ENCODE data around the gene SLC4A7.
"Not testable (repeated sequence)": the region's sequence is repeated elsewhere in the genome, so short reads cannot be mapped to it uniquely, and the experiment has no call there.

The SLC4A7 gene

DNA sequence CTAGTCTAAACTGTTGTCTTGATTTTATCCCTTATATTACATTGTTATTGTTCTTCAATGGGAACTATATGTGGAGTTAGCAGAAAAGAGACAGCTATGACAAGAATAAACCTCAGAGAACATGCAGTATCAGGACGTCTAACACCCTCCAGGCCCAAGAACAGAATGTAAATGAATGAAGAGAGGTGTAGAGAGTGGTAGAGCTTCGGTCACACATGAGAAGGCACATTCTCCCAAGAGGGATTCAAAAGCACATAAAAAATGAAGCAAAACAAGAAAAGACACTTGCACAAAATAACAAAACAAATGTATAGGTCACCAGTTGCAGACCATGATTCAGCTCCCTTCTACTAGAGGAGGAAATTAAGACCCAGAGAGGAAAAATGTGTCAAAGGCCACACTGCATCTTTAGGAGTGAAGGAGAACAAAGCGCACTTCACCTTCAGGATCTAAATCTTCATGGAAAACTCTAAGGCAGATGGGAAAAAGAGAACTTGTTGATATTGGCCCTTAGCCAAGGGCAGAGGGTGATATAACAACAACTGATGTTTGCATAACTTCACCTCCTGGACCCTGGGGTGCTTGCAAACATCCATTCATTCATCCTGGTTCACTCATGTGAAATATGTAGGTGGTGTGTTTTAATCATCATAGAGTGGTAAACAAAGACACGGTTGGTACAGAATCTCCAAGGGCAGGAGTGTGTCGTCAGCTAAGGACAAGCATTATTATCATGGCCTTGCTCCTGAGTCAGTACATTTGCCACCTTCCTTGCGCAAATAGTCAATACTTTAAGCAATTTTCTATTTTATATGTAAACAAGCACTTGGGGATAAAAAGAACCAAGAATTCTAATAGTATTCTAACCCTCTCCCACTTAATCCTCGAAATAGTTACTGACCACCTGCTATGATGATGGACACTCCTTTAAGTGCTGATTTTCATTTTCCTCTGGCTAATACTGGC lies 123.8 kb downstream of the SLC4A7 start:
- no peak for DNase-seq (ENCODE audit: low read depth in 2 of 2)

DNA sequence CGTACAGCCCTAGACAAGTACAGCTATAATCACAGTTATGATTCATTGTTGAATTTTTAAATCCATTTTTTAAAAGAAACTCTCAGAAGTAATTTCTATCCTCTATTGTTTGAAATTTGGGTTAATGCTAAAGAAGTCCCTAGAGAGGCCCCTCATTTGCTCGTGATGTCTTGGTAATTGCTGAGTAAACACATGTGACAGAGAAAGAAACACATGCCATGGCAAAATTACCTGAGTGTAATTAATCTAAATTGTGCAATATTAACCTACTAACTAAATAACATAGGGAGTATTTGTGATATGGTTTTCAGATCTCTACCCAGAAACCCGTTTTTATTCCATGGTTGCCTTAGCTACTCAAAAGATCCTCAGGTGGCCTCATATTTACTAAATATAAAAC lies 125.8 kb downstream of the SLC4A7 start:
- DNase-seq (ENCODE audit: low read depth in 2 of 2), result no peak

DNA sequence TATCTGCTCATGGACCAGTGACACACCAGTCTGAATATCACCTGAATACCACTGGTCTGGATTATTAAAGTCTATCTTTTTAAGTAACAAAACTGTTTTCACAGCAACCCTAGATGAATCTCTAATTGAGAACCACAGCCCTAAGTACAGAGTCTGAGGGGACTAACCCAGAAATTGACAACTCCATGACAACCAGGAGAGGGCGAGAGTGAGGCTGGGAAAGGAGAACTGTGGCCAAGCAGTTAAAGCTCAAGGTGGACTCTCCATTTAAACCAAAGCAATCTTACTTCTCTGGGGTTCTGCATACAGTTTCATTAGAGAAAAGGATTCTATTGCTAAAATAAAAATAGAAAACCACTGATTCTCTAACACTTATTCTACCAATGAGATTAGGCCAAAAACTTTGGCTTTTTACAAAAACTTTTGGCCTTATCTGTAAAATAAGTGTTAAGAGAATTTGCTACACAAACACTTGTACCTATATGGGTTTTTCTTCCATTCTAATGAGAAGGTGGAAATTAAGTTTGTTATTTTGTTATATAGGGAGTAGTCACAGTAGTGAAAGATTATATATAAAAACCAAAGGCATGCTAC lies 126.4 kb downstream of the SLC4A7 start:
- peak in 1 of 2 experiments; percentile 13 for DNase-seq (ENCODE audit: low read depth in 2 of 2)

DNA sequence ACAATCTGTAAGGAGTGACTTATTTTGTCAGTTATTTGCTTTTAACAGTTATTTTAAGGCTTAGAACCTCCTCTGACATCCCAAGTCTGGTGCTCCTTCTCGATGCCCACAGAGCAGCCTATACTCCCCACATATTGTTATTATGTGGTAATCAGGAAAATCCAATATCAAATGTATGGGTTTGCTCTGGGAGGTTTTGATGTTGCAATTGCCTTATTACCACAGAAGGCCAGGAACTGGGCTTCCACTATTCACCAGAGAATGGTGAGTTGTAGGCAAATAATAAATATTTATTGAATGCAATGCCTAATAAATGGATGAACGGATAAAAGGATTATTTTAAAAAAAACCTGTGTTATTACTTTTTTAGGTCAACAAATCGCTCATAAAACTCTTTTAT lies 127.2 kb downstream of the SLC4A7 start:
- DNase-seq (ENCODE audit: low read depth in 2 of 2), result no peak

DNA sequence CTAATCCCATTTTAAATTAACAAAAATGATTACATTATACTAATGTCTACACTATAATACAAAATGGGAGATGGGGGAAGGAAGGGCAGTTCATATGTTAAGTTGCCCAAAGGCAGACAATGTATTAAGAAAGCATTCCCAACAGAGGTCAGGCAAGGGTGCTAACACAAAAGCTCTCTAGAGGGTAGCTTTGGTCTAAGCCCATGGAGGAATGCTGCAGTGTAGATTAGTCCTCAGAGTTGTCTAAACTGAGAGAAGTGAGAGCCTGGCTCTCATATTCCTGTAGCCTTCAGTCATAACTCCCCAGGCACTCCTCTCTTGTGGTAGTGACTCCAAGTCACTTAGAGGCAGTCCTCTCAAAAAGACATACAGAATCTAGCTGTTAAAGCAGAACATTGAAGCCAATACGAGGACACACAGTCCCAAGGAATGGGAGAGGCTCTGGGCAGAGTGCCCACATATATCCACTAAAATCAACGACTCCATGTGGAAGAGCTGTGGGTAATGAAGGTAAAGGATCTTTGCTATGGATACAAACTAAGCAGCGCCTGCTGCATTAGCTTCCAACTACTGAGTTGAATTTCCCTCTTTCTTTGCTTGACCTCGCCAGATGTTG lies 129.5 kb downstream of the SLC4A7 start:
- no peak for DNase-seq (ENCODE audit: low read depth in 2 of 2)

DNA sequence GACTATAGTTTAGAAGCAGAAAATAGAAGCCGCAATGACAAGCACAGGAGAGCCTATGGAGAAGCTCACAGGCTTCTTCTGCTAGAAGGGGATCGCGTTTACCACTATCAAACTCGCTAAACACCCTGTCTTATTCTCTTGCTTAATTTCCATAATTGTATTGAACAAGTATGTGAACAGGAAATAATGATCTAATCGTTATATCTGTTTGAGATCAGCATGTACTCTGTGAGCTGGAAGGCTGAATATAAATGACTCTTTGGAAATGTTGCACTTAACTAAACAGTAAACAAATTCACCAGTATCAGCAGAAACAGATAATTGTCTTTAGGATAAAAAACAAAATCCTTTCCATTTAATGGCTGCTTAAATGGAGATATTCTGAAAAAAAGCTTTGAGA lies 130.0 kb downstream of the SLC4A7 start:
- no peak for DNase-seq (ENCODE audit: low read depth in 2 of 2)

DNA sequence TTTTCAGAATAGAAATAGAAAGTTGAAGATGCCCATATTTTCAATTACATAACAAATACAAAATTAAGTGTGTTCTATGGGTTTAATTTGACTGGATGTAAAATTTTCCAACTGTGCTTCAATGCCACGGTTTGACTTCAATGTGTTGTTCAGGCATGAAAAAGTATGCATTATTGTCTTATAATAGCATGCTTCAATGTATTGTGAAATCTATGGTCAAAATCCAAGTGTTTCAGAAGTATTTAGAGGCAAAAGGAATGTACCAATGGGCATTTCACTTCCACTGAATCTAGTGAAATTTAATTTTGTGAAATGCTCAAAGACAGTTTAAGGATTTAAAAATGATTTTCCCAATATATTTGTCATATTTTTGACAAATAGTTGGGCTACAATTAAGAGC lies 131.0 kb downstream of the SLC4A7 start:
- DNase-seq (ENCODE audit: low read depth in 2 of 2), result peak; percentile 8 to 11

DNA sequence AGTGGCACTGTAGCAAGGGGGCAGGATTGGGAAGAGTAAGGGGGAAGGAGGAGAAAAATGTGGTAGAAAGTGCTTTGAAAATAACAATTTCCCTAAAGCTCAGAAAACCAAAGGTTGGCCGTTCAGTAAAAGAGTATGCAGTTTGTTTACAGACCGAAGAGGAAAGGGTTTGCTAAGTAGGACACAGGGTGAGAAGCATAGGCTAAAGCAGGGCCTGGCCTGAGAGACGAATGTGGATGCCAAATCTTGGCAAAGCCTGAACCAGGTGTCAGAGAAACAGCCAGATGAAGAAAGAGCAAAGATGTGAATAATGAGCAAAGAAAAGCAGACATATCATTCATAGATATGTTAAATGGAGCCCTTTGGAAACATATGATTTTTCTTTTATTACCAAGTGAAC lies 132.1 kb downstream of the SLC4A7 start:
- DNase-seq (ENCODE audit: low read depth in 2 of 2), result no peak

DNA sequence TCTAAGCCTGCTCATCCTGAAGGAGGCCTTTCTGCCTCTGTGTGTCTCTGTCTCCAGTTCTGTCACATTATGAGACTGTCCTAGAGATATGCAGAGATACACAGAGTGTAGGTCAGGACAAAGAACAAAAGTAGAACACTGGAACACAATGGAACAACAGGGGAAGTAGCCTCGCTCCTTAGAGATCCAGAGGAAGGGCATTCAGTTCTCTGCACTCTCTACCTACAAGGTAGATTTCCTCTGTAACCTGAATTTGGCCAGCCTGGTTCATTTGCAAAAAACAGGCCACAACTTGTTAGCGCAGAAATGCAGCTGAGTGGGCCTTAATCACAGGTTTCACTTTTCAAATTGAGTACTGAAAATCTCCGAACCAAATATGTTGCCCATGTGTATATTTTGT lies 134.4 kb downstream of the SLC4A7 start:
- DNase-seq (ENCODE audit: low read depth in 2 of 2), result no peak

DNA sequence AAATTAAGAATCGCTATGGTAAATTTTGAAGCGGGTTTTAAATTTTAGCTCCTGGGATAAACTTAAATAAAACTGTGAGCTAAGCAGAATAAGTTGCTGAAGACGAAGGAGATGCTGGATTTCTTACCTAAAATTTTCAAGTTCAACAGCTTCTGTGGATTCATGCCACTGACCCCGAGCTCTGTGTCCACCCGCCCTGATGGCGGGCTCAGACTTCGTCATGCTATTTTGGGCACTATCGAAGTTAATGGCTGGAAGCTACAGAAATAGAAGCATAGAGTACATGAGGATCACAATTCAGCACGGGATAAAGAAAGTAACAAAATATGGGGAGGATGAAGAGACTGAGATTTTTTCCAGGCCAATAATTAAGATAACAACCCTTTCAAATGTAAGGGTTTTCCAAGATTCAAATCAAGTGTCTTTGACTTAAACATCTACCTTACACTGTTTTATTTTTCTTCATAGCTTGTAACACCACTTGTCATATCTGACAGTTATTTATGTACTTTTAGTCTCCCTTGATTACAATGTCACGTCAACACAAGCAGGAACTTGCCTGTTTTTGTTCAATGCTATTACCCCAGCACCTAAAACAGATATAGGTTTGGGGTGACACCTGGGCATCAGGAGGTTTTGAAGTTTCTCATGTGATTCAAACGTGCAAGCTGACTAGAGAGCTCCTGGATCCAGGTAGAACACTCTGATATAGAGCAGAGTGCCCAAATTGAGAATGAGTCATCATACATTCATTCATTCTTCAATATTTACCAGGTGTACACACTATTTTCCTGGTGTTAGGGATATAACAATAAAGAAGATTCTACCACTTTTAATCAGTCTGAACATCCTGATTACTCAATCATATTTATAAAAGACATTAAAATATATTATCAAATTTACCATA lies 138.0 kb downstream of the SLC4A7 start:
- no peak for DNase-seq (ENCODE audit: low read depth in 2 of 2)

DNA sequence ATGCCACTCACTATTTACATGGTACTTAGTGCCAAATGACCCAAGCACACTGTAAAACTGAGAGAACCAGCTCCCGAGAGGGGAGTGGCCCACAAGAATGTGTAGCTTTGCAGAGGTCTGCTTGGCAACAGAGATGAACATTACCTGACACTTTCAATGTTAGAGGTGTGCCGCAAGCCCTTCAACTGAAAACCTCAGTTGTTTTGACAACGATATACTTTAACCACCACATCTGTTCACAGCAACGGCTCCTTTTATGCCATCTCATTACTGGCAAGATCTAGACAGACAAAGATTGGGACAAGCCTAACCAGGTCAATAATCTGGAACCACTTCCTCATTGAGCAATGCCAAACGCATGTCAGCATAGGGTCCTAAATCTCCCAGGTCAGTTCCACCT lies 138.7 kb downstream of the SLC4A7 start:
- DNase-seq (ENCODE audit: low read depth in 2 of 2), result no peak

DNA sequence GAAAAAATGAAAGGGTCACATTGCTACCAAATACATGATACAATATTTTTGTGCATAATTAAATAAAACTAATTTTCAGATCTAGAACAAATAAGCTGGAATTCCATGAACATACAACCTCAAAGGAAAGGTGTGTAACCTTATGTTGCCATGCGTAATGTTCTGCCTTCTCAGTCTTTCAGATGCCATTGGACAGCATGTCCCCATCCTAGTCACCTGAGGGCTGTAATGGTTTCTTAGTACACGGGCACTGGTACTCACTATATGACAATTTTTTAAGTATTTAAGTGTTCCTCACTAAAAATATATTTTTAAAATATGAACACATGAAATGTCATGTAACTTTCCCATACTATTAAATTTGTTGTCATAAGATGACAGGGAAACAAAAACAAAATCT lies 139.1 kb downstream of the SLC4A7 start:
- no peak for DNase-seq (ENCODE audit: low read depth in 2 of 2)

DNA sequence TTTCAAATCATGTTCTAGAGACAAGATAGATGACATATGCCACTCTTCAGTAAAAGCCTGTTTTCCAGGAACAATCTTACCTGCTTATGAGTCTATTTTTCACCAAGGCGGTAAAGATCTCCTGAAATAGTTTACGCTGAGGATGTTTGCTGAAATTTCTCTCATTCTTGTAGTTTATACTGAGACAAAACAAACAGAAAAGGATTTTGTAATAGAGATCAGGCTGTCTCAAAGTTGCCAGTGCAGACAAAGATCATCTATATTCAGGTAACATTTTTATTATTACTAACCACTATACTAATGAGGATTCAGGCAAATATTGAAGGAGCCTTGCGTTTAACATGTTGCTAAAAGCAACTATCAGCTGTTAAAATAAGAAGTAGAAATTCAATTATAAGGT lies 140.0 kb downstream of the SLC4A7 start:
- DNase-seq (ENCODE audit: low read depth in 2 of 2), result no peak

DNA sequence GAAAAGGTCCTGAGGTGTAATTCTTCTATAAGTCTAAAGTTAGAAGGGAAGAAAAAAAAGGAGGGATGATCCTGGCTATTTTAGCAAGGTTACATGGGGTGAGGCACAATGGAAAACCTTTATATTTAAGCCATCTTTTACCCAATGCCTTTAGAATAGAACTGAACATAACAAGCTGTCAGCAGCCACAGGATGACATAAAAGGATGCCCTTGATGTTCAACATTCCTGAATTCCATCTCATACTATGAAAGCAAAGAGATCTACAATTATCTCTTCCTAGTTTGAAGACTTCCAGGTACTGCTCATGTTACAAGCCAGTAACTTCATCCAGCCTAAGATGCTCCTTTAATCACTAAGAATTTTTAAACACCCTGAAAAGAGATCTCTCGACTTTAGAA lies 141.9 kb downstream of the SLC4A7 start:
- DNase-seq (ENCODE audit: low read depth in 2 of 2), result no peak

DNA sequence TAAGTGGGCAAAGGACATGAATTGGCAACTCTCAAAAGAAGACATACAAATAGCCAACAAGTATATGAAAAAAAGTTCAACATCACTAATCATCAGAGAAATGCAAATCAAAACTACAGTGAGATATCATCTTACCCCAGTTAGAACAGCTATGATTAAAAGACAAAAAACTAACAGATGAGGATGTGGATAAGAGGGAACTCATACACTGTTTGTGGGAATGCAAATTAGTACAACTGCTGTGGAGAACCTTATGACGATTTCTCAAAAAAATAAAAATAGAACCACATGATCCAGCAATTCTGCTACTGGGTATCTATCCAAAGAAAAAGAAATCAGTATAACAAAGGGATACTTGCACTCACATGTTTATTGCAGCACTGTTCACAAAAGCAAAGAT lies 143.7 kb downstream of the SLC4A7 start:
- DNase-seq (ENCODE audit: low read depth in 2 of 2), result no peak

DNA sequence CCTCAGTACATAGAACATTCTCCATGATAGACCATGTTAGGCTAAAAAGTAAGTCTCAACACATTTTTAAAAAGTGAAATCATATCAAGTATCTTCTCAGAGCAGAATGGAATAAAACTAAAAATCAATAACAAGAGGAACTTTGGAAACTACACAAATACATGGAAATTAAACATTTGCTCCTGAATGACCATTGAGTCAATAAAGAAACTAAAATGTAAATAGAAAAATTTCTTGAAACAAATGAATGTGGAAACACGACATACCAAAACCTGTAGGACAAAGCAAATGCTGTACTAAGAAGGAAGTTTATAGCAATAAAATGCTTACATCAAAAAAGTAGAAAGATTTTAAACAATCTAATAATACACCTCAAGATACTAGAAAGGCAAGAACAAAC lies 148.6 kb downstream of the SLC4A7 start:
- no peak for DNase-seq (ENCODE audit: low read depth in 2 of 2)

DNA sequence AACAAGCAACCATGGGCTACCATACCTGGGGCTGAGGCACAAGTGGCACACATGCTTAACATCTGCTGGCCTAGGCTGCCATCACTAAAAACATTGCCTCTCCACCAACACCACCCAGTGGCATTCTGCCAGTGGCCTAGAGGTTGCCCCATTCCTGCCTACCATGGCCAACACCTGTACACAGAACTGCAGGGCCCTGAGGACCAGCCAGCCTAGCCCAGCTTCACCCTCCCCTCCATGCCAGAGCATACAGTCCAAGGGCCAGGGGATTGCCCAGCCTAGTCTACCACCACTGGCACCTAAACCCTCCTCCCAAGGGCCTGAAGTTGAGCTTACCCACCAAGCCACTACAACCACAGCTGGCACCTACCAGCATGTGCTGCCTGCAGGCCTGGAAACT lies 150.3 kb downstream of the SLC4A7 start:
- DNase-seq (ENCODE audit: low read depth in 2 of 2), result no peak

DNA sequence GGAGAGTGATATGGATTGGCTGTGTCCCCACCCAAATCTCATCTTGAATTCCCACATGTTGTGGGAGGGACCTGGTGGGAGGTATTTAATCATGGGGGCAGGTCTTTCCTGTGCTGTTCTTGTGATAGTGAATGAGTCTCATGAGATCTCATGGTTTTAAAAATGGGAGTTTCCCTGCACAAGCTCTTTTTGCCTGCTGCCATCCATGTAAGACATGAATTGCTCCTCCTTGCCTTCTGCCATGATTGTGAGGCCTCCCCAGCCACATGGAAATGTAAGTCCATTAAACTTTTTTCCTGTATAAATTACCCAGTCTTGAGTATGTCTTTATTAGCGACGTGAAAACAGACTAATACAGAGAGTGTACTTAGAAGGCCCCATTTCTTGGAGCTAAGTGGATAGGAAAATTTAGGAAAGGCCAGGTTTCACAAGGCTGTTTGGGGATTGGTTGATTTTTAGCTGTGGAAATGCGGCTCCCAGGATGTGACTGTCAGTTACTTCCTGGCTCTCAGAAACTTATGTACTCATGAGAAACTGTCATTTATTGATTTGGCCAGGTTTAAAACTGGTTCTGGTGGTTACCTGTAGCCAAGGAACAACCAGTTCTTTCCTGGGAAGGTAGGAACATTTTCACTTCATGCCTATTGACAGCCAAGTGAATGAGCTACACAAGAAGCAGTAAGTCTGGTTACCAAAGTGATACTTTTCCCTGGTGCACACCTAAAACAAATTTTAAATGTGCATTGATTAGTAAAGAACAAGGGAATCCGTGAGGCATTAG lies 155.0 kb downstream of the SLC4A7 start:
- not testable (repeated sequence) for DNase-seq (ENCODE audit: low read depth in 2 of 2)

DNA sequence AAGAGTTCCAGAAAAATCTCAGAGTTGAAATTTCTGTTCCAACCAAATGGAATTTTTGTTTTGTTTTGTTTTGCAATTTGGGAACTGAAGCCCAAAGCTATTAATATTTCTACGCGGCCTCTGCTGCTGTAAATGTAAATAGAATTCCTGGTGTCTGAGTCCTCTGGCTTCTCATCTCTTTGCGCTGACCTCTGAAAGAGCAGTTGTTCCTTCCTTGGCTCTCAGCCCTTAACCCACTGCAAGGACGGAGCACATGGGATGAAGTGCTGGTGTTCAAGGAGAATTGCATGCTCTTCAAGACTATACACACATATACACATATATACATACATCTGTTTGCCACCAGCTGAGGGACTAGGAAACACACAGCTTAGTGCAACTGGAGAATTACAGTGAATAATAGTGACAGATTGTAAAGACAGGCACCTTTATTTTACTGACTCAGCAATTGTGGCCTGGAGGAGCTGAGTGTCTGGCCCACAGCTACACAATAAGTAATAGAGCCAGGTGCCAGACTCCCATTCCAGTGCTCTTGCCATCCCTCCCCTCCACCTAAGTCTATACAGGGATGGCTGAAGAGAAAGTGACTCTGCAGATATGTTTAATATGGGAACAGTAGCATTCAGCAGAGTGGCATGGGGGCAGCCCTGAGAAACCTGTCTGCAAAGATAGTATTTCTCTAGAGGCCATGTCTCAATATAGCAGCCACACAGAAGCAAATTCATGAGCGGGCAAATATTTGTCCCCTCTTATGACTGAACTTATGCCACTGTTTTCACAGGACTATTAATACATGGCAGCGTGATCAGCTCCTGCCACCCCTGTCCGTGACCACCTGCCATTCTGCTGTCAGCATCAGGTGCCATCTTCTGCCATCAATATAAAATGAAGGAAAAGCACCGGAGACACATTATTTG lies 157.3 kb downstream of the SLC4A7 start:
- DNase-seq (ENCODE audit: low read depth in 2 of 2), result peak; percentile 66 to 70

DNA sequence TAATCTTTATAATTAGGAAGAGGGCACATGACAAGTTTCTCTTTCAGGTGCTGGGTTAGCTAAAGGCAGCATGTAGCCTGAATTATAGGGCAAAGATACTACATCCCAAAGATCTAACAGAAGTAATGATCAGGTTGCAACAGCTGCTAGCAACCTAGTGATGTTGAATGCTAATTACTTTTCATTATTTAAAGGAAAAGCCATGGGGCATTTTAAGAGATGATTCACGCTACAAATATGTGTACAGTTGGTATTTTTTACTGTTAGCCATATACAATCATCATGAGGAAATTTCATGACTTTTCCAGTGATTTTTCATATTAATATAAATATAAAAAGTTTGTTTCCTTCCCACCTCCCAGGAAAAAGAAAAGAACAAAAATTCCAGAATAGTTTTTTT lies 158.0 kb downstream of the SLC4A7 start:
- DNase-seq (ENCODE audit: low read depth in 2 of 2), result peak in 1 of 2 experiments; percentile 10
